ENCODE data around the gene INPP5F. TPM values are rescaled to one million over a fixed set of nuclear protein-coding genes. Genes with fewer than 3 reads are reported as not detected.

INPP5F gene
- total RNA-seq, 6 experiments from 2014 or later = 8.7 to 12.8 (median 12.5) TPM

DNA sequence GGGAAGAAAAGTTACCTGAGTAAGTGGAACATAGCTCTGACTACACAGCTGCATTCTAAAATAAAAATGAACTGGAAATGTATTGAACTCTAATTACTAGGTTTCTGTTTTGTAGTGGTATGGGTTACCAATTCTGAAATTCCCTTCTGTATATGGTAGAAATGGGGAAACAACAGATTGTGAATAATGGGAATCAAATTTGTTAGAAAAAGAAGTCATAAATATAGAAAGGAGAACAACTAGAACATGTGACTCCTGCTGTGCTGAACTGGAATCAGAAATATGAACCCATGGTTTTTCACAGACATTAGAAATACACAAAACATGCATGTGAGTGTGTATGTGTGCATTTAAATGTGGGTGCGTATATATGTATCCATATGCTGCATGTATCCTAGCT is 119.8 kb downstream of the INPP5F start:
- peaks cover 39% of the 10 kb centered on the region for H3K4me1 Mint-ChIP-seq (ENCODE audit: low read depth)
- no peaks in the 10 kb centered on the region for H3K27me3 Mint-ChIP-seq (ENCODE audit: insufficient read depth)
- peaks cover 51% of the 10 kb centered on the region for H3K36me3 Mint-ChIP-seq (ENCODE audit: low read depth)
- no peak overlapping the region for H3K4me3 Mint-ChIP-seq
- H3K9me3 Mint-ChIP-seq = no peaks in the 10 kb centered on the region
- no peak for DNase-seq
- H3K27ac Mint-ChIP-seq = no peak overlapping the region
- TF ChIP-seq, protein P1, sequence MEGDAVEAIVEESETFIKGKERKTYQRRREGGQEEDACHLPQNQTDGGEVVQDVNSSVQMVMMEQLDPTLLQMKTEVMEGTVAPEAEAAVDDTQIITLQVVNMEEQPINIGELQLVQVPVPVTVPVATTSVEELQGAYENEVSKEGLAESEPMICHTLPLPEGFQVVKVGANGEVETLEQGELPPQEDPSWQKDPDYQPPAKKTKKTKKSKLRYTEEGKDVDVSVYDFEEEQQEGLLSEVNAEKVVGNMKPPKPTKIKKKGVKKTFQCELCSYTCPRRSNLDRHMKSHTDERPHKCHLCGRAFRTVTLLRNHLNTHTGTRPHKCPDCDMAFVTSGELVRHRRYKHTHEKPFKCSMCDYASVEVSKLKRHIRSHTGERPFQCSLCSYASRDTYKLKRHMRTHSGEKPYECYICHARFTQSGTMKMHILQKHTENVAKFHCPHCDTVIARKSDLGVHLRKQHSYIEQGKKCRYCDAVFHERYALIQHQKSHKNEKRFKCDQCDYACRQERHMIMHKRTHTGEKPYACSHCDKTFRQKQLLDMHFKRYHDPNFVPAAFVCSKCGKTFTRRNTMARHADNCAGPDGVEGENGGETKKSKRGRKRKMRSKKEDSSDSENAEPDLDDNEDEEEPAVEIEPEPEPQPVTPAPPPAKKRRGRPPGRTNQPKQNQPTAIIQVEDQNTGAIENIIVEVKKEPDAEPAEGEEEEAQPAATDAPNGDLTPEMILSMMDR (IDR thresholded peaks at IDR 0.05) = no peak

DNA sequence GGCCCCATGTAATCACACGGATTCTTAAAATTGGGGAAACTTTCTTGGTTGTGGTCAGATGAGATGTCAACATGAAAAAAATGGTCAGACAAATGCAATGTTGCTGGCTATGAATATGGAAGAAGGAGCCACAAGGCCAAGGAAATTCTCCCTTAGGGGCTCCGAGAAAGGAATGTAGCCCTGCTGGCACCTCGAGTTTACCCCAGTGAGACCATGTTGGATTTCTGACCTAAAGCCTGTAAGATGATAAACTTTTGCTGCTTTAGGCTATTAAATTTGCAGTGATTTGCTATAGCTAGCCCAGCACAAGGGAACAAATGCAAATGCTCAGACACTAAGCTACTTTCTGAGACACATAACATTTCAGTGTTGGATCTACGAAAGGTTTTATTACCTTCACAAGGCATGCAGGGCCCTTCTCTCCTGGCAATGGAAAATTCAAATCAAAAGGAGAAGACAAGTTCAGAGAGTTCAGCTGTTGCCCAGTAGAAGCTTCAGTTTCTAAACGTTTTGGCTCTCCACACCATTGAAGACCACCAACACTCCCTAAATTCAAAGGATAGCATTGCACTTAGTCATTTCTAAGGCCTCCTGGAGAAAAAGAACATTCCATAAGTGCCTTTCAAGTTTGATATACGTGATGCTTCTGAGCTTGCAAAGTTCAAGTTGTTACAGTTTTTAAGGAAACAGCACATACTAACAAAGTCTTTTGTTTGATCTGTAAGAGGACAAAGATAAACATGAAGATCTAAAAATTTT is 123.4 kb downstream of the INPP5F start:
- Mint-ChIP-seq H3K36me3 (ENCODE audit: low read depth) (peaks cover 44% of the 10 kb centered on the region), H3K9me3 (no peaks in the 10 kb centered on the region), H3K4me1 (ENCODE audit: low read depth) (peaks cover 39% of the 10 kb centered on the region), H3K4me3 (peak overlapping the region; percentile 59), H3K27me3 (ENCODE audit: insufficient read depth) (no peaks in the 10 kb centered on the region), H3K27ac (peak overlapping the region; percentile 92)
- TF ChIP-seq, protein P1 (IDR thresholded peaks at IDR 0.05) = no peak
- peak; percentile 70 for DNase-seq

DNA sequence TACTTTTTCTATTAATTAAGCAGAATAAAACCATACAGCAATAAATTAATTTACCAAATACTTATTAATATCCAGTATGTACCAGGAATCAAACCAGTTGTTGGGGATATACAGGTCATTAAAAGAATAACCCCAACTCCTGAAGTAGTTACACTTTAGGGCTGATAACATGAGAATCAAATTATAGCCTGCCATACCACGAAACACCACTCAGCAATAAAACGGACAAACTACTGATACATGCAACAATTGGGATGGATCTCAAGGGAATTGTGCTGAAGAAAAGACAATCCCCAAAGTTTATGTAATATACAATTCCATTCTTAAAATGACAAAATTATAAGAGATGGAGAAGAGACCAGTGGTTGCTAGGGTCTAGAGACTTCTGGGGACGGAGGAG is 124.1 kb downstream of the INPP5F start:
- Mint-ChIP-seq H3K4me3 (peak overlapping the region; percentile 59; the same call in 1 of the 2 replicates), H3K36me3 (ENCODE audit: low read depth) (peaks cover 38% of the 10 kb centered on the region), H3K9me3 (no peaks in the 10 kb centered on the region), H3K4me1 (ENCODE audit: low read depth) (peaks cover 39% of the 10 kb centered on the region), H3K27ac (peak overlapping the region; percentile 92), H3K27me3 (ENCODE audit: insufficient read depth) (no peaks in the 10 kb centered on the region)
- TF ChIP-seq, protein P1 (IDR thresholded peaks at IDR 0.05) = no peak
- no peak for DNase-seq

DNA sequence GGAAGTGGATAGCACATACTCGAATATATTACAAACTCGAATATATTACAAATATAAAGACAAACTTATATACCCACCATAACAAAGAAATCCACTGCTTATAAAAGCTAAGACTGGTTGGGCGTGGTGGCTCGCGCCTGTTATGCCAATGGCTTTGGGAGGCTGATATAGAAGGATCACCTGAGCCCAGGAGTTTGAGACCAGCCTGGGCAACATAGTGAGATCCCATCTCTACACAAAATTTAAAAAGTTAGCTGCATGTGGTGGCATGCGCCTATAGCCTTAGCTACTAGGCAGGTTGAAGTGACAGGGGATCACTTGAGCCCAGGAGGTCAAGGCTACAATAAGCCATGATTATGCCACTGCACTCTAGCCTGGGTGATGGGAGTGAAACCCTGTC is 126.4 kb downstream of the INPP5F start:
- Mint-ChIP-seq H3K4me3 (no peak overlapping the region), H3K27ac (no peak overlapping the region), H3K4me1 (ENCODE audit: low read depth) (peaks cover 38% of the 10 kb centered on the region), H3K9me3 (no peaks in the 10 kb centered on the region), H3K36me3 (ENCODE audit: low read depth) (peaks cover 30% of the 10 kb centered on the region), H3K27me3 (ENCODE audit: insufficient read depth) (no peaks in the 10 kb centered on the region)
- TF ChIP-seq, protein P1 (IDR thresholded peaks at IDR 0.05) = no peak
- no peak for DNase-seq

DNA sequence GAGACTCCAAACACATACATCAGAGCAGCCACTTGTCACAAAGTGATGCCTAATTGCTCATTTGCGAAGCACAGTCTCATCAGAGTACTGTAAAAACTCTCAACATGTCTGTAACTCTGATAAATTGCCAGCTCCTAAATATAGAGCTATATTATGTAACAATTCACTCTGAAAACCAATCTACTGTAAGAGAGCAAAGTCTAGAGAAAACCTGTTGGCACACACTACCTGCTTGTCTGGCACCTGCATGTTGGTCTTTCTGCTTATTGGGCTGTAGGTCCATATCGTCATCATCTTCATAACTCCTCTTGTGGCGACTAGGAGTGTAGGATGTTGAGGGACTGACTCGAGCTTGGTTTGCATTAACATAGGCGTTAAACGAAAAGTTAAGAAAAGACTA is 127.0 kb downstream of the INPP5F start:
- Mint-ChIP-seq H3K4me3 (no peak overlapping the region), H3K4me1 (ENCODE audit: low read depth) (peaks cover 32% of the 10 kb centered on the region), H3K27ac (no peak overlapping the region), H3K36me3 (ENCODE audit: low read depth) (peaks cover 28% of the 10 kb centered on the region), H3K9me3 (no peaks in the 10 kb centered on the region), H3K27me3 (ENCODE audit: insufficient read depth) (no peaks in the 10 kb centered on the region)
- DNase-seq = no peak
- TF ChIP-seq, protein P1 (IDR thresholded peaks at IDR 0.05) = no peak

Data from HFFc6 (cell line).